ENCODE results near the gene ZBTB38.

ZBTB38 gene

DNA sequence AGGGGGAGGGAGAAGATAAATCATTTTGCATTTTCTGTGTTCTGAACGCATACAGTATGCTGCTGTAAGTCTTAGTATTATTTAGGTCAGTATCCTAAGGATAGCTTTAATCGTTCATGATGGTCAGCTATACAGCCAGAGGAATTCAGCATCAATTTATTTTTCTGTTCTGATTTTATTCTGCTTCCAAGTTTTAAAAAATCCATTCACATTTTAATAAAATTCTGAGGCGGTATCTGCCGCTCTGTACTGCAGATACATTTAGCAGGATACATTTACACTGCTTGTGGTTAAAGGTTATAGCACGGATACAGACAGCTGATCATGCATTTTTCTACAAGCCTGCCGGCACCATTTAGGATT, 17.8 kb downstream of the ZBTB38 start:
- DNase-seq (ENCODE audit: low spot score): no peak

DNA sequence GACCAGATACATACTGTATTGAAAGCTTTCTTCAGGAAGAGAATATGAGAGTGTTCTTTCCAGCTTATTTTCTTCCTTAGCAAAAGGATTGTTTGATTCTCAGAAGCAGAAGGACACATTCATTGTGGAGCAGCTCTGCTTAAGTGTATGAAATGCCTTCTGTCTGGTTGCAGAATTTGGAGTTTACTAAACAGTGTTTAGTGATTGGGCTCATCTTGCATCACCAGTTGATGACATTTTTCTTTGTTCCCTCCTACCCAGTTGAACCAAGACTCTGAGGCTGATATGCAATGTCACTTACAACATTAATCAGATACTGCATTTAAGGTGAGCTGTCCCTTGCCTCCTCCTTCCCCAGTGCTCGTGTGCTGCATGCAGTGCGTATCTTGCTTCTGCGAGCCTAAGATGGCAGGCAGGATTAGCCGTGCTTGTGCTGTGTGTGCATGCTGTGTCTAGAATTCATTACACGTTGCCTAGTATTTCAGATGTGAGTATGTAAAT, 18.4 kb downstream of the ZBTB38 start:
- no peak for DNase-seq (ENCODE audit: low spot score)

GRCh38 chr3:141387516-141387915, 19.2 kb downstream of the ZBTB38 start:
- DNase-seq (ENCODE audit: low spot score): no peak

DNA sequence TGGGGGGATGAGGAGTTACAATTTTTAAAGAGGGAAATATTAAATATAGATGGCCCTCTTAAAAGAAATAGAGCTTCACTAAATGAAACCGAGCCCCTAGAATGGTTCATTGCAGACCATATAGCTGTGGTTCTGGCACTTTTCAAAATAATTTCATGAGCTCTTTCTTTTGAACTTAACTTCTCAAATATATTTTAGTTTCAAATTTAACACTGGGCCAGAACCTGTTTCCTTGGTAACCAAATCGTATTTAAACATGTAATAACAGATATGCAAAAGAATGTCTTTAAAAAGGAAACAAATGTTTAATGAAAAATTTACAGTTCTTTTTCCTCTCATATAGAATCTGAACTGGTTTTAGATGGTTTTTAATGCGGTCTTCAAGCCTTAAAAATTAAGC, 20.1 kb downstream of the ZBTB38 start:
- DNase-seq (ENCODE audit: low spot score): no peak

DNA sequence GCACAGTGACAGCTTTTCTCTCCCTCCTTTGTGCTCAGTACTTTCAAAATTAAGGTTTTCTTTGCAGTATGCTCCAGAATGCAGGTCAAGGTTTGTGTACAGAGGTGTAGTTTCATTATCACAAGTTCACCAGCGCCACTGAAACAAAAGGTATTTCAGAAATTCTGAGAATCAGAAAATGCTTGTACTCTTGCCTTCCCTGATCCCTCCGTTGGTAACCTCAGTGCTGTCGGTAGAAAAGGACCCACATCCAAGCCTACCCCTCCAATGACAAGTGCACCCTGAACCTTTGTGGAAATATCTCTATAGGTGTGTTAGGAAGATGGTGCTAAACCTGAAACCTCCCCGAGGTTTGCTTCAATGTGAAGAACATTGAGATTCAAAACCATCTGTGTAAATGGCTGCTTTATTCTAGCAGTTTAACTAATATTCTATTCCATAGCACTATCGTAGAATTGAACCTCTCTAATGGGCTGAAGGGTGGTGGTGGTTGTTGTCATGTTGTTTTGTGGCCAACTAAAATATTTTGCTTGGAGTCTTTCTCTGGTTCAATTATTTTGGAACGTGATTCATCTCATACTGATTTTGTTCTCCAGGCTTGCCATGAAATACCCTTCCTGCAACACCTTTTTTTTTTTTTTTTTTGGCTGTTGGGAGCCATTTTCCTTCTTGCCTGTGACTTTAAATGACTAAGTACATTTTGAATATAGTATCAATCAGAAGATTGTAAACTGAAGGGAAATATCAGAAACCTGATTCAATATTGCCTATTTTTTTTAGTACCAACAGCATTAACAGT, 20.7 kb downstream of the ZBTB38 start:
- no peak for DNase-seq (ENCODE audit: low spot score)

GRCh38 chr3:141389703-141390102, 21.4 kb downstream of the ZBTB38 start:
- DNase-seq (ENCODE audit: low spot score): no peak

DNA sequence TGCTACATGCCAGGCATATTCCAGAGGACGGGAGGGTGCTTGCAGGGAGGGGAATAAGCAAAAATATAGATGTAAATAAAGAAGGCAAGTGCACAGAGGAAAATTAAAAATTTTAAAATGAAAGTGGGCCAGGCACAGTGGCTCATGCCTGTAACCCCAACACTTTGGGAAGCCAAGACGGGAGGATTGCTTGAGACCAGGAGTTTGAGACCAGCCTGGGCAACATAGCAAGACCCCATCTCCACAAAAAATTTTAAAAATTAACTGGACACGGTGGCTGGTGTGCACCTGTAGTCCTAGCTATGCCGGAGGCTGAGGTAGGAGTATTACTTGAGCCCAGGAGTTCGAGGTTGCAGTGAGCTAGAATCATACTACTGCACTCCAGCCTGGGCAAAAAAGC, 22.4 kb downstream of the ZBTB38 start:
- no peak for DNase-seq (ENCODE audit: low spot score)

DNA sequence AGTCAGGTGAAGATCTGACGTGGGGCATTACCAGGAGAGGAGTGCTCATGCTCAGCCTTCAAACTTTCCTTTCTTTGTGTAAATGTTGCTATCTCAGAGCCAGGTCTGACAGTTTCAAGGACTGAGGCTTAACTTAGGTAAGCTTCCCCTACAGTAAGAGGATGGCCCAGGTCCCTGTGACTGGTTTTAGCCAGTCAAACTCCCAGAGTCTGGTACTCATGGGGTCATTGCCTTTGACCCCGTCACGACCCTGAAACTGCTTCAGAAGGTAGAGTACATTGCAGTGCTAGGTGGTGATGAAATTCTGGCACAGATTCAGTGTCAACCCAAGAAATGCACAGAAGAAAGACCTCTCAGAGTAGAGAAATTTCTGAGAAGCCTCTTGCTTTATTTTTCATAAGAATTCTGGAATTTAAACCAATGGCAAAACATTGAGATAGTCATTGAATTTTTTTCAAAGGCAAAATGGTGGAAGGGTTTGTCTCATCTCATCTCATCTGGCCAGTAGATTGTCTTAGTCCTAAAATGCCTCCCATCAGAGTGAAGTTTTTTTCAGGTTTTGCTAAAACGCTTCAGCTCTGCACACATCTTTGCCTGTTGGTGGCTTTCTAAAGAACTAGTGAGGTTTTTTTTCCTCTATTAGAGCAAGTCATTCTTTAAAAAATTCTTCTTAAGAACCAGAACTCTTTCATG, 23.1 kb downstream of the ZBTB38 start:
- DNase-seq (ENCODE audit: low spot score): no peak

DNA sequence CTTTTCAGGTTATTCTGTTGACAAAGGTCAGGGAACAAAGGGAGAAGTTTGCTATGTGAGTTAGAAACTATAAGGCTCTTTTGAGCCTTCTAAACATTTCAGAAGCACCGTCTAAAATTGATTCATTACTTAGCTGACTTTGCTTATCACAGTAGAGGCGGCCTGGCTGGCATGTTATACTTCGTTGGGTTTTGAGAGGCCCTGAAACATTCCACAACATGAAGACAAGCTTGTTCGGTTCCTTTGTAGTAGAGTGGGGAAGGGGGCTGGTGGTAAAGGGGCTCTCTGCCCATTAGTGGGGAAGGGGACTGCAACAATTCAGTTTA, 23.6 kb downstream of the ZBTB38 start:
- DNase-seq (ENCODE audit: low spot score): no peak

- no peak for DNase-seq (ENCODE audit: low spot score)
Observed at GRCh38 chr3:141392416-141392815, 24.1 kb downstream of the ZBTB38 start.

DNA sequence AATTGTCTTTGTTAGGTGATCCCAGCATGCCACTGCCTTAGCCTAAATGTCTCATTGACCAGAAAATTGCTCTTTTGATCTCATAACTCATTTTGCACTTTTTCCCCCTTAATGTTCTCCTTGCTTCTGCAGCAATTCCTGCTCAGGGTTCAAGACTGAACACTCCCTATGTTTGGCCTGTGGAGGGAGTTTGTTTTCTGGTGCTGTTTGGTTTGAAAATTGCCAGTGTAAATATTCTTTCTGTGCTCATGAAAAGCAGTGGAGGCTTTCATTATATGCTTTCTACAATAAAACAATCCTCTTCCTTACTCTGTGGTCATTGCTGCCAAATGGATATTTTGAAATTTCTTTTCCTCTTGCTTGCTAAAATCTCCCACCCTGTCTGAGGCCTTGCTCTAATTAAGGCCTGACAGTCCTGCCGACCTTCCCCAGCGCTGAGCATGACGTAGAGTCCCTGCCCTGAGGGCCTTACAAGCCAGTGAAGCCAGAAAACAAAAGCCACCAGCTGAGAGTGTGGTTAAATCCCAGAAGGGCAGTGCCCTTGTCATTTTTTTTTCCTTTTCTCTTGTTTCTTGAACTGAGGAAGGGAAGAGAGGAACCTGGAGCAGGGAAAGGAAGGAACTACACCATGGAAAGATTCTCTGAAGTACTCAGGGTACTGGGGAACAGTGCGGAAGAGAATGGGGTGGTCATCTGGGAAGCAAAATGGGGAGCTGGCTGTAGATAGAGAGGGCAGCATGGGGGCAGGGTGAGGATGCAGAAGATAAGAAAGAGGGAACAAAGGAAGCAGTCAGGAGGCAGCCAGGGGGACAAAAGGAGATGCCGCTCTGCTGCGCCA, 24.8 kb downstream of the ZBTB38 start:
- DNase-seq (ENCODE audit: low spot score): no peak

DNA sequence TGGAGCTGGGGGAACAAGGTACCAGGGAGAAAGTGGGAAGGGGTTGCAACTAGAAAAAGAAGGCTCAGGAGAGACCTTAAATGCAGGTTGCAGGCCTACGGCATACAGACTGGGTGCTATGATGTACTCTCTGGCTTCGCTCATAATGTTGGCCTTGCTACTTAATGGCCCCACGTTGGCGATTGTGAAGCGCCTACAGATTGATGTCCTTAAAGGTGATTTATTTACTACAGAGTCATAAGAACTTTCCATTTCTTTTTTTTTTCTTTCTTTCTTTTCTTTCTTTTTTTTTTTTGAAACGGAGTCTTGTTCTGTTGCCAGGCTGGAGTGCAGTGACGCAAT, 25.4 kb downstream of the ZBTB38 start:
- no peak for DNase-seq (ENCODE audit: low spot score)

GRCh38 chr3:141394560-141394959, 26.3 kb downstream of the ZBTB38 start:
- no peak for DNase-seq (ENCODE audit: low spot score)

- DNase-seq (ENCODE audit: low spot score): no peak
Observed at GRCh38 chr3:141395005-141395589, 26.8 kb downstream of the ZBTB38 start.

- no peak for DNase-seq (ENCODE audit: low spot score)
Observed at GRCh38 chr3:141397996-141398395, 29.7 kb downstream of the ZBTB38 start.

DNA sequence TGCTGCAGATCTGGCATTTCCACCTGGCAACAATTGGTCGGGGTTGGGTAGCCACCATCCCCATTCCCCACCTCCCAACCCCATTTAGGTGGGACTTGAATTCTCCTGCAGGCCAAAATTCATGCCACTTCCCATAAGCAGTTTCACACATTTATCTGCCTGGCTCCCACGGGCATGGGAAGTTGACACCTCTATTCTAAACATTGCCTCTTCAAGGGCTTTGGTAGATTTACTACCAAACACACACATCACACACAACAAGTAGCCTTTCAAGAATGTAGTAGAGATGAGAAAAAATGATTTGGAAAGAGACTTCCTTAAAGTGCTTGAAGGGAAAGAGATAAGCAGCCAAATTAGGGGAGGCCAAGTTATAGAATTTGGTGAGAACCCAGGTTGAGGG, 30.9 kb downstream of the ZBTB38 start:
- no peak for DNase-seq (ENCODE audit: low spot score)

GRCh38 chr3:141400073-141400971, 32.0 kb downstream of the ZBTB38 start:
- DNase-seq (ENCODE audit: low spot score): no peak

- DNase-seq (ENCODE audit: low spot score): no peak
Observed at GRCh38 chr3:141401095-141401494, 32.8 kb downstream of the ZBTB38 start.

DNA sequence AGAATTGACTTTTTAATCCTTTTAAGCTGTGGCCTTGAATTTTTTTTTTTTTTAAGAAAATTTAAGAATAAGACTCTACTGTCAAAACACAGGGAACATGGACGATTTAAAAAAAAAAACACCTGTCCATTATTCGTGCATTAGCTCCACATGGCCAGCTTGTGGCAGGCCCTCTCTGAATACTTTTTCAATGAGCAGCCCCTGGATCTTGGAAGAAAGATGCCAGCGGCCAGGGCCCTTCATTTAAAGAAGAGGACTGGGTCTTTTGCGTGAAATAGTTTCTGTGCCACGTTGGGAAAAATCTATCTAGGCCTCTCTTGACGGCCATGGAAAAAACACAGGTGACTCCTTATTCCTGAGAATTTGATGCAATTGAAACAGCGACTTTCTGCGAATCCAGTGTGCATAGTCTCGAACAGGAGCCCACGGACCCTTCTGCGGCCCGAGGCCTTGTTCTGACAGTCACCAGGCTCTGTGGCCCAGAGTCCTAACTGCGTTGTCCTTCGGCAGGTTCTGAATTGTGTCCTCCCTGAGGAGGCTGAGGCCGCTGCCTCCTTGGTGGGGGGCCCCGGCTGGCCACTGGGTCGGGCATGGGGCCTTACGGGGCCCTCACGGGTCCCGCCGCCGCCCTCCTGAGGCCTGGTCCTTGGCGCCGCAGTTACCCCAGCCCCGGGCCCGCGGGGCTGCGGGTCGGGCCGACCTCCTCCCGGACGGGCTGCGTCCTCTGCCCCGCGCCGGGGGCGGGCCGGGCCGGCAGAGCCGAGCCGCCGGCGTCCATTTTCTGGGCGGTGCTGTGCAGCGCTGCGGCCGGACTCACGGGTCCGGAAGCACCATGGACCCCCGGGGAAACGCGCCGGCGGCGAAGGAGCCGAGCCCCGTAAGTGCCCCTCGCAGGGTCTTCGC, 33.5 kb downstream of the ZBTB38 start:
- no peak for DNase-seq (ENCODE audit: low spot score)

- no peak for DNase-seq (ENCODE audit: low spot score)
Observed at GRCh38 chr3:141402476-141403171, 34.3 kb downstream of the ZBTB38 start.

All from kidney capillary endothelial cell (primary cell).